ENCODE results near the gene PTCH1.

DNA sequence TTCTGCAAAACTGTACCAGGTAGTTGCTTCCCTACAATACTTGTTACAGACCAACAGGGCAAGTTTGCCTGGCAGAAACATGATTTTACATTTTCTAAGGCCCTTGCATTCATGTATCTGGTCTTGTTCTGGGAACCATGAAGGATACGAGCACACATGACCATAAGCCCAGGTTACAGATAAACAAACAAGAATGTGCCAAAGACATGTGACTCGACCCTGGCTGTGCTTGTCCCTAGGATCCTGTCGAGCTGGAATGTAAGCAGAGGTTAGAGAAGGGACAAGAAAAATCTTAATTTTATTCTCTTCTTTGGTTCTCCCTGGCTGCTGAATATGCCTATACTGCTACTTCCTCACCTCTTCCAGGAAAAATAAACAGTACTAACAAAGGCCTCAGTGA, 32.5 kb downstream of the PTCH1 start:
- TF ChIP-seq, protein P1, sequence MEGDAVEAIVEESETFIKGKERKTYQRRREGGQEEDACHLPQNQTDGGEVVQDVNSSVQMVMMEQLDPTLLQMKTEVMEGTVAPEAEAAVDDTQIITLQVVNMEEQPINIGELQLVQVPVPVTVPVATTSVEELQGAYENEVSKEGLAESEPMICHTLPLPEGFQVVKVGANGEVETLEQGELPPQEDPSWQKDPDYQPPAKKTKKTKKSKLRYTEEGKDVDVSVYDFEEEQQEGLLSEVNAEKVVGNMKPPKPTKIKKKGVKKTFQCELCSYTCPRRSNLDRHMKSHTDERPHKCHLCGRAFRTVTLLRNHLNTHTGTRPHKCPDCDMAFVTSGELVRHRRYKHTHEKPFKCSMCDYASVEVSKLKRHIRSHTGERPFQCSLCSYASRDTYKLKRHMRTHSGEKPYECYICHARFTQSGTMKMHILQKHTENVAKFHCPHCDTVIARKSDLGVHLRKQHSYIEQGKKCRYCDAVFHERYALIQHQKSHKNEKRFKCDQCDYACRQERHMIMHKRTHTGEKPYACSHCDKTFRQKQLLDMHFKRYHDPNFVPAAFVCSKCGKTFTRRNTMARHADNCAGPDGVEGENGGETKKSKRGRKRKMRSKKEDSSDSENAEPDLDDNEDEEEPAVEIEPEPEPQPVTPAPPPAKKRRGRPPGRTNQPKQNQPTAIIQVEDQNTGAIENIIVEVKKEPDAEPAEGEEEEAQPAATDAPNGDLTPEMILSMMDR (IDR thresholded peaks at IDR 0.05; ENCODE audit: poor library complexity) = no peak
- TF ChIP-seq EZH2 (IDR thresholded peaks at IDR 0.05; ENCODE audit: borderline replicate concordance) = no peak
- no peak for TF ChIP-seq EZH2phosphoT487 (IDR thresholded peaks at IDR 0.05; ENCODE audit: low read depth, severe bottlenecking, unreplicated experiment)

Measured in hepatocyte (in vitro differentiated cells).